Activated CD4-positive, alpha-beta T cell treated with anti-CD3 and anti-CD28 coated beads for 36 hours (primary cell): ENCODE measurements around the gene SPAG7. TPM values are rescaled to one million over a fixed set of nuclear protein-coding genes. Genes with fewer than 3 reads are reported as not detected.

Experiments used
- ATAC-seq: fragments of 200-7000 bp; cut with Tn5 transposase; one replicate; pipeline ENCODE4 v1.10.0; 2021; ENCODE audit warnings: mild to moderate bottlenecking, moderate library complexity
- CTCF ChIA-PET: fragments of 350-600 bp; sonication (Branson Sonifier 250); formaldehyde crosslinking; loops from one replicate; lab custom pipeline; 2021; ENCODE audit warnings: antibody characterized with exemption; lab: Charles Lee
- POLR2A ChIA-PET: fragments of 350-600 bp; sonication (Branson Sonifier 250); formaldehyde crosslinking; loops from one replicate; lab custom pipeline; 2021; ENCODE audit warnings: antibody characterized with exemption, inconsistent platforms; lab: Charles Lee
- DNase-seq: peaks from one replicate; pipeline ENCODE4 v3.0.0-alpha.2; 2020
- H3K27ac Mint-ChIP-seq: one replicate; pipeline ENCODE4 v1.8.0; 2021; ENCODE audit warnings: mixed read lengths
- H3K27me3 Mint-ChIP-seq: one replicate; pipeline ENCODE4 v1.8.0; 2021; ENCODE audit warnings: mixed read lengths
- H3K36me3 Mint-ChIP-seq: one replicate; pipeline ENCODE4 v1.8.0; 2021; ENCODE audit warnings: low read depth, mixed read lengths
- H3K4me1 Mint-ChIP-seq: one replicate; pipeline ENCODE4 v1.8.0; 2021; ENCODE audit warnings: mixed read lengths
- H3K4me3 Mint-ChIP-seq: one replicate; pipeline ENCODE4 v1.8.0; 2021; ENCODE audit warnings: mild to moderate bottlenecking, moderate library complexity, mixed read lengths
- H3K9me3 Mint-ChIP-seq: one replicate; pipeline ENCODE4 v1.8.0; 2021; ENCODE audit warnings: low read depth, mixed read lengths
- intact Hi-C, 2 experiments: fragments of 100-400 bp; cut with DNase I in 1 of 2; cut with micrococcal nuclease in 1 of 2; formaldehyde crosslinking; loops; one replicate each; pipeline versions ENCODE4 v1.14.2 to v1.15.1; 2022 to 2024; cut with DNase I, micrococcal nuclease
- total RNA-seq, 2 experiments: library from RNA; stranded (reverse); gene quantifications; one replicate each; pipeline ENCODE4 v1.2.3, GENCODE V29; 2021

The SPAG7 gene
- total RNA-seq, 2 experiments from 2014 or later = 61.4 to 69.4 TPM

GRCh38 chr17:4938688-4939545, 28.7 kb downstream of the SPAG7 start:
- peaks cover 51% of the 10 kb centered on the region for H3K4me1 Mint-ChIP-seq
- peak overlapping the region; percentile 99 for H3K4me3 Mint-ChIP-seq
- no peaks in the 10 kb centered on the region for H3K9me3 Mint-ChIP-seq
- CTCF ChIA-PET = interaction anchor here (0.7 to 3.0 kb wide), 9 partner anchors 8 to 124 kb away, joined by 3 to 13 read pairs (median 5); partner anchors contain the start of genes SLC52A1 and SPAG7
- ATAC-seq (no peak), DNase-seq (no peak)
- H3K27ac Mint-ChIP-seq = peak overlapping the region; percentile 97
- intact Hi-C loops = no loop called here
- no peaks in the 10 kb centered on the region for H3K27me3 Mint-ChIP-seq
- POLR2A ChIA-PET = interaction anchor here (1.6 to 1.8 kb wide), 4 partner anchors 13 to 140 kb away, joined by 6 to 16 read pairs (median 6); partner anchors contain the start of genes ENO3, SPAG7 and ZFP3
- peaks cover 62% of the 10 kb centered on the region for H3K36me3 Mint-ChIP-seq

DNA sequence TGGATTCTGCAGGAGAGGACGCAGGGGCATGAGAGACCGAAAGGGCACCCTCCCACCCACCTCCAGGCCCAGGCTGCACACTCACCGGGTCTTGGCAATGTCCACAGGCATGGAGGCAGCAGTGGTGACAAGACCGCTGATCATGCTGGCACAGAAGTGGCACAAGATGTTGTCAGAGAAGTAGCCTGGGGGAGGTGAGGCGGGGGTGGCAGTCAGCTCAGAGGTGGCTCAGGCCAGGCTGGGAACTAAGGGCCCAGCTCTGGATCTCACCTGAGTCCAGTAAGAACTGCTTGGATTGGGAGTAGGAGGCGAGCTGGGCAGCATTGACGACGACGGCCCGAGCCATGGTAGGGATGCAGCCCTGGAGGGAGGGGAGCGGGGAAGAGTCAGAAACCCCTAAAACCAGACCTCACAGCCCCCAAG, 29.5 kb downstream of the SPAG7 start:
- POLR2A ChIA-PET = no interaction called here
- Mint-ChIP-seq H3K4me3 (peak overlapping the region; percentile 99), H3K9me3 (no peaks in the 10 kb centered on the region), H3K27ac (no peak overlapping the region), H3K4me1 (peaks cover 47% of the 10 kb centered on the region), H3K27me3 (no peaks in the 10 kb centered on the region), H3K36me3 (peaks cover 60% of the 10 kb centered on the region)
- ATAC-seq = no peak
- intact Hi-C loops = no loop called here
- no peak for DNase-seq
- CTCF ChIA-PET = interaction anchor here (1.4 kb wide), 1 partner anchor 14 kb away, joined by 5 read pairs; no protein-coding TSS in a partner anchor

GRCh38 chr17:4937553-4937952, 30.1 kb downstream of the SPAG7 start:
- no peak for DNase-seq
- H3K4me3 Mint-ChIP-seq = peak overlapping the region; percentile 99
- H3K27me3 Mint-ChIP-seq = no peaks in the 10 kb centered on the region
- H3K27ac Mint-ChIP-seq = no peak overlapping the region
- POLR2A ChIA-PET = no interaction called here
- intact Hi-C loops = no loop called here
- H3K36me3 Mint-ChIP-seq = peaks cover 55% of the 10 kb centered on the region
- H3K4me1 Mint-ChIP-seq = peaks cover 42% of the 10 kb centered on the region
- CTCF ChIA-PET = no interaction called here
- ATAC-seq = no peak
- no peaks in the 10 kb centered on the region for H3K9me3 Mint-ChIP-seq

DNA sequence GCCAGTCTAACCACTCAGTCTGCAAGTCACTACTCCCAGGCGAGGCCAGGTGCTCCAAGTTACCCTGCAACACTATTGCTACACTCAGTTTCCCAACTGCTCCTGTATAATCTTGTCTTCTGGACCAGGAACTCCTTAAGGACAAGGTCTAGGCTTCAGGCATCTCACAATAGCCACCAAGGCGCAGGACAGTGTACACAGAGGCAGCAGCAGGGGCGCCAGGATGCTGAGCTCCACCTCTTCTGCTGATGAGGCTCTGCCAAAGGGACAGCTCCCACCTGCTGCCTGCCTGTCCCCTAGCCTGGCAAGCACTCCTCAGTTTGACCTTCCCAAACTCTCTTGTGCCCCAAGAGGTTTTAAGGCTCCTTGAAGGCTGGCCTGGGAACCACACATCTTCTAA, 31.2 kb downstream of the SPAG7 start:
- ChIA-PET POLR2A (no interaction called here), CTCF (interaction anchor here (0.7 kb wide), 1 partner anchor 114 kb away, joined by 3 read pairs; no protein-coding TSS in a partner anchor)
- Mint-ChIP-seq H3K27me3 (no peaks in the 10 kb centered on the region), H3K27ac (no peak overlapping the region), H3K4me3 (no peak overlapping the region), H3K9me3 (no peaks in the 10 kb centered on the region), H3K36me3 (peaks cover 47% of the 10 kb centered on the region), H3K4me1 (peaks cover 31% of the 10 kb centered on the region)
- intact Hi-C loops = no loop called here
- DNase-seq = no peak
- ATAC-seq = no peak

GRCh38 chr17:4935650-4936049, 32.0 kb downstream of the SPAG7 start:
- DNase-seq (no peak), ATAC-seq (no peak)
- Mint-ChIP-seq H3K9me3 (no peaks in the 10 kb centered on the region), H3K4me3 (no peak overlapping the region), H3K36me3 (peaks cover 44% of the 10 kb centered on the region), H3K4me1 (peaks cover 27% of the 10 kb centered on the region), H3K27me3 (no peaks in the 10 kb centered on the region), H3K27ac (no peak overlapping the region)
- ChIA-PET POLR2A (no interaction called here), CTCF (no interaction called here)
- intact Hi-C loops = no loop called here

DNA sequence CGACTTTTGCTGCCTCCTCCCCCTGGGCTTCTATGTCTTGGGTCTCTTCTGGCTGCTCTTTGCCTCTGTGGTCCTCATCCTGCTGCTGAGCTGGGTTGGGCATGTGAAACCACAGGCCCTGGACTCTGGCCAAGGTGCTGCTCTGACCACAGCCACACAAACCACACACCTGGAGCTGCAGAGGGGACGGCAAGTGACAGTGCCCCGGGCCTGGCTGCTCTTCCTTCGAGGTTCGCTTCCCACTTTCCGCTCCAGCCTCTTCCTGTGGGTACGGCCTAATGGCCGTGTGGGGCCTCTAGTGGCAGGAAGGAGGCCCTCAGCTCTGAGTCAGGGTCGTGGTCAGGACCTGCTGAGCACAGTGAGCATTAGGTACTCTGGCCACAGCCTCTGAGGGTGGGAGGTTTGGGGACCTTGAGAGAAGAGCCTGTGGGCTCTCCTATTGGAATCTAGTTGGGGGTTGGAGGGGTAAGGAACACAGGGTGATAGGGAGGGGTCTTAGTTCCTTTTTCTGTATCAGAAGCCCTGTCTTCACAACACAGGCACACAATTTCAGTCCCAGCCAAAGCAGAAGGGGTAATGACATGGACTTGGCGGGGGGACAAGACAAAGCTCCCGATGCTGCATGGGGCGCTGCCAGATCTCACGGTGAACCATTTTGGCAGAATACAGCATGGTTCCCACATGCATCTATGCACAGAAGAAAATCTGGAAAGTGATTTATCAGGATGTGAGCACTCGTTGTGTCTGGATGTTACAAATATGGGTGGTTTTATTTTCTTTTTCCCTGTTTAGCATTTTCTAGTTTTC, 33.2 kb downstream of the SPAG7 start:
- ChIA-PET CTCF (interaction anchor here (0.6 to 1.0 kb wide), 3 partner anchors 10 to 70 kb away, joined by 3 read pairs; no protein-coding TSS in a partner anchor), POLR2A (interaction anchor here (0.6 kb wide), 1 partner anchor 13 kb away, joined by 3 read pairs; no protein-coding TSS in a partner anchor)
- Mint-ChIP-seq H3K36me3 (peaks cover 39% of the 10 kb centered on the region), H3K4me1 (peaks cover 27% of the 10 kb centered on the region), H3K27ac (peak overlapping the region; percentile 59), H3K4me3 (no peak overlapping the region), H3K27me3 (no peaks in the 10 kb centered on the region), H3K9me3 (no peaks in the 10 kb centered on the region)
- ATAC-seq (peak; percentile 63), DNase-seq (no peak)
- intact Hi-C loops = loop anchor here in 1 of 2 experiments (1.0 kb wide), 1 partner anchor 25 kb away; no protein-coding TSS in a partner anchor

GRCh38 chr17:4933646-4934045, 34.0 kb downstream of the SPAG7 start:
- peak overlapping the region; percentile 59 for H3K27ac Mint-ChIP-seq
- no peaks in the 10 kb centered on the region for H3K9me3 Mint-ChIP-seq
- peaks cover 23% of the 10 kb centered on the region for H3K4me1 Mint-ChIP-seq
- DNase-seq (no peak), ATAC-seq (no peak)
- H3K36me3 Mint-ChIP-seq = peaks cover 38% of the 10 kb centered on the region
- H3K27me3 Mint-ChIP-seq = no peaks in the 10 kb centered on the region
- H3K4me3 Mint-ChIP-seq = no peak overlapping the region
- intact Hi-C loops = loop anchor here in 1 of 2 experiments (1.0 kb wide), 1 partner anchor 24 kb away; no protein-coding TSS in a partner anchor
- ChIA-PET CTCF (interaction anchor here (1.0 kb wide), 1 partner anchor 9 kb away, joined by 3 read pairs; no protein-coding TSS in a partner anchor), POLR2A (interaction anchor here (0.6 kb wide), 1 partner anchor 12 kb away, joined by 3 read pairs; no protein-coding TSS in a partner anchor)

DNA sequence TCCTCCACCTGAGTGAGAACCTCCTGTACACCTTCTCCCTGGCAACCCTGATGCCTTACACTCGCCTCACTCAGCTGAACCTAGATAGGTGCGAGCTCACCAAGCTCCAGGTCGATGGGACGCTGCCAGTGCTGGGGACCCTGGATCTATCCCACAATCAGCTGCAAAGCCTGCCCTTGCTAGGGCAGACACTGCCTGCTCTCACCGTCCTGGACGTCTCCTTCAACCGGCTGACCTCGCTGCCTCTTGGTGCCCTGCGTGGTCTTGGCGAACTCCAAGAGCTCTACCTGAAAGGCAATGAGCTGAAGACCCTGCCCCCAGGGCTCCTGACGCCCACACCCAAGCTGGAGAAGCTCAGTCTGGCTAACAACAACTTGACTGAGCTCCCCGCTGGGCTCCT, 34.9 kb downstream of the SPAG7 start:
- Mint-ChIP-seq H3K27ac (no peak overlapping the region), H3K9me3 (no peaks in the 10 kb centered on the region), H3K36me3 (peaks cover 29% of the 10 kb centered on the region), H3K4me1 (peaks cover 14% of the 10 kb centered on the region), H3K4me3 (no peak overlapping the region), H3K27me3 (no peaks in the 10 kb centered on the region)
- intact Hi-C loops = no loop called here
- ChIA-PET POLR2A (interaction anchor here (0.6 kb wide), 1 partner anchor 25 kb away, joined by 3 read pairs; no protein-coding TSS in a partner anchor), CTCF (interaction anchor here (0.6 kb wide), 1 partner anchor 52 kb away, joined by 3 read pairs; no protein-coding TSS in a partner anchor)
- ATAC-seq = no peak
- DNase-seq = no peak

DNA sequence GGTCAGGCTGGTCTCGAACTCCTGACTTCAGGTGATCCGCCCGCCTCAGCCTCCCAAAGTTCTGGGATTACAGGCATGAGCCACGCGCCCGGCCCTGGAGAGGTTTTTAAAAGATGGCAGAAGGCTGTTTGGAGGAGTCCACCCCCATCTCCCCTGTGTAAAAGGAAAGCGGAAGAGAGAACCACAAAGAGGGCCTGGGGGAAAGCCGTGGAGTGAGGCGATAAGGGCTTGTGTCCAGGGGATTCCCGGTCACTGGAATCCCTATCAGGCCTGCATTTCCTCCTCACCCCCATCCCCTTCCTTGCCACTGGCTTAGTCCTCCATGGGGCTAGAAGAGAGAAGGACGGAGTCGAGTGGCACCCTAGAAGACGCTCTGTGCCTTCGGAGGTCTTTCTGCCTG, 35.7 kb downstream of the SPAG7 start, which contains the start of gene GP1BA:
Gene GP1BA, plus strand, starts transcription at position 315 of the 400 bp plus-strand sequence. CDS start 328 bp downstream, outside the sequence.
- Mint-ChIP-seq H3K4me3 (no peak within 1 kb of the TSS), H3K27ac (no peak within 1 kb of the TSS), H3K9me3 (no peaks in the 10 kb centered on the region), H3K27me3 (no peaks in the 10 kb centered on the region), H3K4me1 (peaks cover 17% of the 10 kb centered on the region), H3K36me3 (peaks cover 24% of the 10 kb centered on the region)
- no peak for DNase-seq
- ATAC-seq = no peak
- POLR2A ChIA-PET = no interaction called here
- intact Hi-C loops = no loop called here
- CTCF ChIA-PET = interaction anchor here (0.8 kb wide), 1 partner anchor 35 kb away, joined by 3 read pairs; the partner anchor contains the start of gene SPAG7

- no peak overlapping the region for H3K4me3 Mint-ChIP-seq
- H3K9me3 Mint-ChIP-seq = no peaks in the 10 kb centered on the region
- peaks cover 22% of the 10 kb centered on the region for H3K36me3 Mint-ChIP-seq
- intact Hi-C loops = no loop called here
- ChIA-PET CTCF (interaction anchor here (1.1 kb wide), 1 partner anchor 26 kb away, joined by 3 read pairs; the partner anchor contains the start of gene CHRNE), POLR2A (no interaction called here)
- ATAC-seq = no peak
- H3K4me1 Mint-ChIP-seq = peaks cover 14% of the 10 kb centered on the region
- no peak for DNase-seq
- no peaks in the 10 kb centered on the region for H3K27me3 Mint-ChIP-seq
- H3K27ac Mint-ChIP-seq = no peak overlapping the region
These were observed 38.7 kb downstream of the SPAG7 start for GRCh38 chr17:4928881-4929280.
